Breast epithelium (tissue), 3 donors: ENCODE measurements around the gene NFIC.

Source experiments
- CTCF ChIP-seq, 3 donors: fragments of 450-650 bp; IDR thresholded peaks; one replicate each; pipeline ENCODE4 v1.5.1; 2016 to 2017; ENCODE audit warnings: antibody characterized with exemption in 3 of 3, mild to moderate bottlenecking in 3 of 3, moderate library complexity in 3 of 3
- POLR2A ChIP-seq: fragments of 450-650 bp; IDR thresholded peaks from one replicate; pipeline ENCODE4 v1.6.1; 2016; ENCODE audit warnings: antibody characterized with exemption, mild to moderate bottlenecking, moderate library complexity

- no peak for TF ChIP-seq POLR2A
- no peak for TF ChIP-seq CTCF (IDR thresholded peaks at IDR 0.05)
Measured at GRCh38 chr19:3351702-3352447, 14.5 kb upstream of the NFIC start.
